ENCODE data around the gene GANC.

DNA sequence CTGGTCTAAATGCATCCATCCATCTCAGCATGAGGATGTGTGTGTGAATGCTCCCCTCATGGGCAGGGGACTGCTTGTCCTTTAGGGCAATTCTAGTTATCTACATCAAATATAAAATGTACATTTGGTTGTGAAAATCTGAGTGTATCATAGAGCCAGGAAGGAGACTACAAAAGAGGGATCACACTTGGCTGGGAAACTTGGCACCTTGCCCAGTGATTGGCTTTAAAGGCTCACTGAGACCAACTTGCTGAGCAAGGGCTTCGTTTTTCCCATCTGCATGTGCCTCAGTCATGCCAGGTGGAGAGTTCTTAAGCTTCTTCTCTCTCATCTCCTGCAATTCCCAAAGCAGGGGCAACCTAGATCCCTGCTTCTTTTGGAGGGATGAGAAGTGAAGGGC is 91.5 kb downstream of the GANC start:
- TF ChIP-seq, protein P1, sequence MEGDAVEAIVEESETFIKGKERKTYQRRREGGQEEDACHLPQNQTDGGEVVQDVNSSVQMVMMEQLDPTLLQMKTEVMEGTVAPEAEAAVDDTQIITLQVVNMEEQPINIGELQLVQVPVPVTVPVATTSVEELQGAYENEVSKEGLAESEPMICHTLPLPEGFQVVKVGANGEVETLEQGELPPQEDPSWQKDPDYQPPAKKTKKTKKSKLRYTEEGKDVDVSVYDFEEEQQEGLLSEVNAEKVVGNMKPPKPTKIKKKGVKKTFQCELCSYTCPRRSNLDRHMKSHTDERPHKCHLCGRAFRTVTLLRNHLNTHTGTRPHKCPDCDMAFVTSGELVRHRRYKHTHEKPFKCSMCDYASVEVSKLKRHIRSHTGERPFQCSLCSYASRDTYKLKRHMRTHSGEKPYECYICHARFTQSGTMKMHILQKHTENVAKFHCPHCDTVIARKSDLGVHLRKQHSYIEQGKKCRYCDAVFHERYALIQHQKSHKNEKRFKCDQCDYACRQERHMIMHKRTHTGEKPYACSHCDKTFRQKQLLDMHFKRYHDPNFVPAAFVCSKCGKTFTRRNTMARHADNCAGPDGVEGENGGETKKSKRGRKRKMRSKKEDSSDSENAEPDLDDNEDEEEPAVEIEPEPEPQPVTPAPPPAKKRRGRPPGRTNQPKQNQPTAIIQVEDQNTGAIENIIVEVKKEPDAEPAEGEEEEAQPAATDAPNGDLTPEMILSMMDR (IDR thresholded peaks at IDR 0.05), result no peak
- TF ChIP-seq EP300 (IDR thresholded peaks at IDR 0.05), result no peak
